A549 (cell line): ENCODE data around the gene TMEM126B. TPM values are rescaled to one million over a fixed set of nuclear protein-coding genes. Genes with fewer than 3 reads are reported as not detected.

ENCODE experiments used
- ATAC-seq, 2 experiments: fragments of 200-7000 bp in 1 of 2; fragments of >200 bp in 1 of 2; cut with Nextera tagmentation in 1 of 2; cut with Tn5 transposase in 1 of 2; 3 replicates each; pipeline versions ENCODE4 v1.8.0 to v1.9.1; 2018 to 2020; ENCODE audit warnings: mild to moderate bottlenecking in 1 of 2, moderate library complexity in 1 of 2
- CTCF ChIA-PET: fragments of 300-600 bp; sonication (Branson Sonifier 250); formaldehyde crosslinking; extraction: SDS; loops from one replicate; lab custom pipeline; 2021; ENCODE audit warnings: antibody characterized with exemption, inconsistent platforms; lab: Yijun Ruan, JAX
- POLR2A ChIA-PET: fragments of 350-600 bp; formaldehyde crosslinking; extraction: SDS; loops from one replicate; lab custom pipeline; 2021; ENCODE audit warnings: antibody characterized with exemption, inconsistent platforms; lab: Yijun Ruan, JAX
- DNase-seq, 2 experiments: peaks; one replicate each; pipeline versions ENCODE4 v3.0.0 to v3.0.0-alpha.2; 2011 to 2016; ENCODE audit warnings: low read depth in 1 of 2, low spot score in 1 of 2
- FAIRE-seq: peaks from 2 replicates; lab custom pipeline; 2011; peaks lifted over from hg19 to GRCh38; lab: Jason Lieb, UNC
- H3K27ac ChIP-seq, 2 experiments: fragments of >200 bp; sonication (Bioruptor Twin); formaldehyde crosslinking; 3 replicates each; pipeline ENCODE4 v1.5.1; 2016 to 2017
- H3K4me1 ChIP-seq: fragments of >200 bp; sonication (Bioruptor Twin); formaldehyde crosslinking; 3 replicates; pipeline ENCODE4 v1.6.1; 2016
- H3K4me2 ChIP-seq: fragments of >200 bp; sonication (Bioruptor Twin); formaldehyde crosslinking; 3 replicates; pipeline ENCODE4 v1.6.1; 2016
- H3K4me3 ChIP-seq: fragments of >200 bp; sonication (Bioruptor Twin); formaldehyde crosslinking; 3 replicates; pipeline ENCODE4 v1.5.1; 2016
- H3K9me3 ChIP-seq: fragments of >200 bp; sonication (Bioruptor Twin); formaldehyde crosslinking; 3 replicates; pipeline ENCODE4 v1.6.1; 2016
- CBX8 ChIP-seq: fragments of 200-600 bp; sonication (generic); IDR thresholded peaks from 2 replicates; pipeline ENCODE4 v1.6.1; 2016
- CEBPB ChIP-seq, 2 experiments: fragments of >200 bp in 1 of 2; sonication (Bioruptor Twin) in 1 of 2; formaldehyde crosslinking in 1 of 2; IDR thresholded peaks; 2 replicates each; pipeline ENCODE4 v1.6.1; 2012 to 2016
- CHD2 ChIP-seq: fragments of 150-350 bp; IDR thresholded peaks from 2 replicates; pipeline ENCODE4 v1.6.1; 2014; ENCODE audit warnings: low read length; ENCODE audit not compliant: partially characterized antibody
- CHD4 ChIP-seq: fragments of 200-600 bp; sonication (generic); IDR thresholded peaks from 2 replicates; pipeline ENCODE4 v1.6.1; 2016; ENCODE audit warnings: antibody characterized with exemption, mild to moderate bottlenecking, borderline replicate concordance
- ESRRA ChIP-seq: fragments of 150-350 bp; IDR thresholded peaks from 2 replicates; pipeline ENCODE4 v1.6.1; 2014; ENCODE audit warnings: mild to moderate bottlenecking, low read length, borderline replicate concordance
- FOSB ChIP-seq: fragments of 250-450 bp; sonication (Bioruptor Pico); IDR thresholded peaks from 2 replicates; pipeline ENCODE4 v1.5.0; 2020; ENCODE audit warnings: mild to moderate bottlenecking, moderate library complexity
- GATA3 ChIP-seq: IDR thresholded peaks from 2 replicates; pipeline ENCODE4 v1.6.1; 2012; ENCODE audit warnings: borderline replicate concordance
- HOXA7 ChIP-seq: fragments of 250-450 bp; sonication (Bioruptor Pico); IDR thresholded peaks from 2 replicates; pipeline ENCODE4 v1.5.0; 2020; ENCODE audit warnings: mild to moderate bottlenecking, moderate library complexity
- JUN ChIP-seq, 2 experiments: fragments of >200 bp; sonication (Bioruptor Twin); formaldehyde crosslinking; IDR thresholded peaks; 2 replicates in 1 of 2; 3 replicates in 1 of 2; pipeline ENCODE4 v1.6.1; 2016 to 2017
- JUNB ChIP-seq: fragments of >200 bp; sonication (Bioruptor Twin); formaldehyde crosslinking; IDR thresholded peaks from 2 replicates; pipeline ENCODE4 v1.6.1; 2016
- MAFK ChIP-seq: fragments of 450-650 bp; IDR thresholded peaks from 2 replicates; pipeline ENCODE4 v1.6.1; 2014; ENCODE audit not compliant: partially characterized antibody
- MYC ChIP-seq: IDR thresholded peaks from 2 replicates; pipeline ENCODE4 v1.6.1; 2012; ENCODE audit warnings: mild to moderate bottlenecking, inconsistent platforms, low read length, improper control_type of control experiment, borderline replicate concordance
- NFE2L2 ChIP-seq: fragments of 150-350 bp; conservative IDR thresholded peaks from 2 replicates; pipeline ENCODE4 v1.6.1; 2014; ENCODE audit warnings: low read length
- PHF8 ChIP-seq: fragments of 200-600 bp; sonication (generic); IDR thresholded peaks from 2 replicates; pipeline ENCODE4 v1.6.1; 2016; ENCODE audit warnings: low read depth, mild to moderate bottlenecking, antibody characterized with exemption, moderate library complexity, borderline replicate concordance
- POLR2A ChIP-seq: IDR thresholded peaks from 2 replicates; pipeline ENCODE4 v1.6.1; 2012; ENCODE audit warnings: mild to moderate bottlenecking, low read length
- RAD21 ChIP-seq, 2 experiments: fragments of >200 bp in 1 of 2; sonication (Bioruptor Twin) in 1 of 2; formaldehyde crosslinking in 1 of 2; IDR thresholded peaks in 1 of 2; conservative IDR thresholded peaks in 1 of 2; 2 replicates in 1 of 2; 3 replicates in 1 of 2; pipeline ENCODE4 v1.6.1; 2012 to 2018; ENCODE audit warnings: inconsistent platforms in 1 of 2
- RCOR1 ChIP-seq: fragments of 150-350 bp; IDR thresholded peaks from 2 replicates; pipeline ENCODE4 v1.6.1; 2014; ENCODE audit warnings: antibody characterized with exemption, low read length, low read depth
- REST ChIP-seq: fragments of 200-600 bp; sonication (generic); IDR thresholded peaks from 2 replicates; pipeline ENCODE4 v1.6.1; 2016; ENCODE audit warnings: antibody characterized with exemption, mild to moderate bottlenecking, moderate library complexity
- RFX5 ChIP-seq: fragments of 450-650 bp; IDR thresholded peaks from 2 replicates; pipeline ENCODE4 v1.7.1; 2014; ENCODE audit warnings: antibody characterized with exemption, mild to moderate bottlenecking, moderate library complexity
- SMC3 ChIP-seq: fragments of >200 bp; sonication (Bioruptor Twin); formaldehyde crosslinking; IDR thresholded peaks from 3 replicates; pipeline ENCODE4 v1.6.1; 2018; ENCODE audit warnings: inconsistent platforms
- TFCP2L1 ChIP-seq: fragments of 250-450 bp; sonication (Bioruptor Pico); IDR thresholded peaks from 2 replicates; pipeline ENCODE4 v1.5.0; 2021; ENCODE audit warnings: mild to moderate bottlenecking
- TP53 ChIP-seq: fragments of 250-450 bp; sonication (Bioruptor Pico); IDR thresholded peaks from 2 replicates; pipeline ENCODE4 v1.5.0; 2021; ENCODE audit warnings: mild to moderate bottlenecking, moderate library complexity
- ZNF302 ChIP-seq: fragments of 250-450 bp; sonication (Bioruptor Pico); IDR thresholded peaks from 2 replicates; pipeline ENCODE4 v1.9.0; 2021; ENCODE audit warnings: inconsistent platforms, mild to moderate bottlenecking, moderate library complexity
- WGBS: methylation state at CpG from one replicate; pipeline ENCODE4 v1.1.6; 2017; ENCODE audit errors: missing lambda C conversion rate; 5-methylcytosine and 5-hydroxymethylcytosine counted together
- polyA plus RNA-seq, 4 experiments: library from polyadenylated mRNA; depleted of rRNA in 3 of 4; stranded (reverse); fragments of >200 nt; fragmentation: RNase III in 1 of 4; extraction: RNeasy Plus Mini Kit Qiagen cat#74134 plus additional on column Dnase treatment in 1 of 4; gene quantifications; 2 replicates in 3 of 4; 3 replicates in 1 of 4; pipeline ENCODE4 v1.2.3, GENCODE V29; 2011 to 2017
- TF ChIP-seq, protein P1 (sequence below): fragments of >200 bp; sonication (Bioruptor Twin); formaldehyde crosslinking; IDR thresholded peaks from 2 replicates; pipeline ENCODE4 v1.6.1; 2016
- TF ChIP-seq, protein P2 (sequence below): IDR thresholded peaks from 2 replicates; pipeline ENCODE4 v1.6.1; 2012
- TF ChIP-seq, protein P3 (sequence below): fragments of >200 bp; sonication (Bioruptor Twin); formaldehyde crosslinking; IDR thresholded peaks from 3 replicates; pipeline ENCODE4 v1.6.1; 2016

The TMEM126B gene
- polyA plus RNA-seq, 2 of the 4 experiments (the other 2 are of a cell fraction), result 82.4 to 114 TPM

- TF ChIP-seq REST (no peak), JUN (IDR thresholded peaks at IDR 0.05) (peak; percentile 68 to 79; a peak in 4 of 5 replicates), RAD21 (conservative IDR thresholded peaks at IDR 0.05 in 1 of 2, IDR thresholded peaks at IDR 0.05 in 1 of 2) (no peak), PHF8 (peak; percentile 86), HOXA7 (CRISPR knock-in tag) (no peak), TP53 (no peak; the same call in 1 of the 2 replicates)
- TF ChIP-seq, protein P1, sequence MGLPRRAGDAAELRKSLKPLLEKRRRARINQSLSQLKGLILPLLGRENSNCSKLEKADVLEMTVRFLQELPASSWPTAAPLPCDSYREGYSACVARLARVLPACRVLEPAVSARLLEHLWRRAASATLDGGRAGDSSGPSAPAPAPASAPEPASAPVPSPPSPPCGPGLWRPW, result no peak
Observed at GRCh38 chr11:85647604-85648299, 19.4 kb downstream of the TMEM126B start, which contains the start of gene TMEM126A (continued).

DNA sequence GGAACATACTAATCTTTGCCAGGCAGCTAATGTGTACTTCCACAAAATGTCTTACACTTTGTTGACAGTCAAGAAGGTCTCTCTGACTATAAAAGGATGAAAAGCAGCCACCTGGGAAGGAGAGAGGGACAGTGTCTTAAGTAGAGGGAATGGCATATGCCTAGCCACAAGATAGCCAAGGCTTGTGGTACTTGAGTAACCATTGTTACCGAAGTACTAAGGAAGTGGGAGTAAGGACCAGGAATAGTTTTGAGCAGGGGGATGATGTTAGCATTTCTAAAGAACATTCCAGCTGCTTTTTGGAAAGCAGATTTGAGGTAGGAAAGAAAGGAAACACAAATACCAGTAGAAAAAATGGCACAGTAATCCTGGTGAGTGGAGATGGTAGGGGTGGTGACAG is 22.7 kb downstream of the TMEM126B start:
- Histone ChIP-seq H3K4me3 (no peak overlapping the region), H3K4me1 (peaks cover 21% of the 10 kb centered on the region; the same call in 2 of the 3 replicates), H3K27ac (no peak overlapping the region), H3K4me2 (no peak overlapping the region), H3K9me3 (no peaks in the 10 kb centered on the region)
- FAIRE-seq (no peak), DNase-seq (no peak), ATAC-seq (no peak)
- ChIA-PET CTCF (interaction anchor here (3.1 kb wide), 1 partner anchor 13 kb away, joined by 11 read pairs; the partner anchor contains the start of gene CREBZF), POLR2A (interaction anchor here (1.2 kb wide), 1 partner anchor 23 kb away, joined by 3 read pairs; the partner anchor contains the start of gene TMEM126B)
- WGBS, result 90% methylated on average over 1 of the region's 1 CpG
- no peak for TF ChIP-seq GATA3
- no peak for TF ChIP-seq CEBPB (IDR thresholded peaks at IDR 0.05)
- TF ChIP-seq TFCP2L1 (CRISPR knock-in tag), result no peak
- no peak for TF ChIP-seq NFE2L2
- no peak for TF ChIP-seq RFX5
- TF ChIP-seq, protein P2, sequence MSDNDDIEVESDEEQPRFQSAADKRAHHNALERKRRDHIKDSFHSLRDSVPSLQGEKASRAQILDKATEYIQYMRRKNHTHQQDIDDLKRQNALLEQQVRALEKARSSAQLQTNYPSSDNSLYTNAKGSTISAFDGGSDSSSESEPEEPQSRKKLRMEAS, result no peak
- TF ChIP-seq RCOR1, result no peak
- TF ChIP-seq, protein P3, sequence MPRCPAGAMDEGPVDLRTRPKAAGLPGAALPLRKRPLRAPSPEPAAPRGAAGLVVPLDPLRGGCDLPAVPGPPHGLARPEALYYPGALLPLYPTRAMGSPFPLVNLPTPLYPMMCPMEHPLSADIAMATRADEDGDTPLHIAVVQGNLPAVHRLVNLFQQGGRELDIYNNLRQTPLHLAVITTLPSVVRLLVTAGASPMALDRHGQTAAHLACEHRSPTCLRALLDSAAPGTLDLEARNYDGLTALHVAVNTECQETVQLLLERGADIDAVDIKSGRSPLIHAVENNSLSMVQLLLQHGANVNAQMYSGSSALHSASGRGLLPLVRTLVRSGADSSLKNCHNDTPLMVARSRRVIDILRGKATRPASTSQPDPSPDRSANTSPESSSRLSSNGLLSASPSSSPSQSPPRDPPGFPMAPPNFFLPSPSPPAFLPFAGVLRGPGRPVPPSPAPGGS, result no peak
- TF ChIP-seq JUNB, result no peak
- TF ChIP-seq CHD2, result no peak
- TF ChIP-seq SMC3, result no peak
- TF ChIP-seq CHD4, result no peak
- no peak for TF ChIP-seq CBX8
- no peak for TF ChIP-seq POLR2A
- TF ChIP-seq MYC, result no peak
- no peak for TF ChIP-seq FOSB (CRISPR knock-in tag)
- no peak for TF ChIP-seq ZNF302
- no peak for TF ChIP-seq ESRRA
- TF ChIP-seq MAFK, result no peak
